ENCODE measurements around the gene HOXA13. TPM values are rescaled to one million over a fixed set of nuclear protein-coding genes. Genes with fewer than 3 reads are reported as not detected.

Gene HOXA13
- total and polyA plus RNA-seq, 2 experiments from 2014 or later = not detected

GRCh38 chr7:27151341-27151930, 48.5 kb downstream of the HOXA13 start:
- Histone ChIP-seq H3K4me1 (ENCODE audit: low read depth) (no peaks in the 10 kb centered on the region), H3K36me3 (no peaks in the 10 kb centered on the region), H3K27ac (no peak overlapping the region), H3K27me3 (peaks cover 100% of the 10 kb centered on the region), H3K4me3 (peak overlapping the region; percentile 10), H3K9me3 (ENCODE audit: low read depth) (no peaks in the 10 kb centered on the region)
- DNase-seq (ENCODE audit: low read depth in 1 of 2, low spot score in 1 of 2) = no peak
- no peak for TF ChIP-seq CTCF (IDR thresholded peaks at IDR 0.05; ENCODE audit: low read depth, low read length)

DNA sequence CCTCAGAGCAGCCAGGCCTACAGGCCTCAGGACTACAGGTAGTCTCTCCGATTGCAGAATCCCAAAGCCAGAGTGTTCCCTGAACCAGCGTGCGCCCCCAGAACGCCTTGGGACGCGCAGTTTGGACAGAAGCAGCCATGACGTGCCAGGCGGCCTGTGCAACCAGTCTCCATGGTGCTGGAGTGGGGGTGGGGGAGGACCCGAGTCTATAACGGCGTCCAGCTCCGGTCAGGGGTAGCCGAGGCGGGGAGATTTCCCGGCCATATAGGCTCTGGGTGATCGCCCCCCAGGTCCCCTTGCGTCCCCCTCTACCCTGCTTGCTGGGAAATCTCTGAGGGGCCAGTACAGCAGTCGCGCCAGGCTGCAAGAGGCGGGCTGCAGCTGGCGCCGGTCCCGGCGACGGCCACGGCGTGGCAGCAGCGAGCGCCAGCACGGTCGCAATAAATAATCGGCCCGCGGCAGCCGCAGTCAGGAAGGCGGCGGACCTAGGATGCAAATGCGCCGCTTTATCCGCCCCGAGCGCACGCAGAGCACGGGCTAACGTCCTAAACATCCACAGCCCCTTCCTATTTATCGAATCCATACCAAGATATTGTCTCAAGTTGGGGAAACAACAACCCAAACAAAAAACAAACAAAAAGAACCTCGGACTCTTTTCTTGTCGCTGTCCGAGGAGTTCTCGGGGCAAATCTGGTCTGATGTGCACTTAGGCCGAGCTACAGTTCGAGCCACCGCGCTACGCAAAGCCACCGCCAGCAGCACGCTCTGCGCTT, 49.1 kb downstream of the HOXA13 start:
- H3K9me3 ChIP-seq (ENCODE audit: low read depth) = no peaks in the 10 kb centered on the region
- H3K4me1 ChIP-seq (ENCODE audit: low read depth) = no peaks in the 10 kb centered on the region
- TF ChIP-seq CTCF (IDR thresholded peaks at IDR 0.05; ENCODE audit: low read depth, low read length) = peak; percentile 81
- peak overlapping the region; percentile 10 for H3K4me3 ChIP-seq
- DNase-seq (ENCODE audit: low read depth in 1 of 2, low spot score in 1 of 2) = peak; percentile 69 to 79
- no peak overlapping the region for H3K27ac ChIP-seq
- H3K36me3 ChIP-seq = no peaks in the 10 kb centered on the region
- peaks cover 100% of the 10 kb centered on the region for H3K27me3 ChIP-seq

DNA sequence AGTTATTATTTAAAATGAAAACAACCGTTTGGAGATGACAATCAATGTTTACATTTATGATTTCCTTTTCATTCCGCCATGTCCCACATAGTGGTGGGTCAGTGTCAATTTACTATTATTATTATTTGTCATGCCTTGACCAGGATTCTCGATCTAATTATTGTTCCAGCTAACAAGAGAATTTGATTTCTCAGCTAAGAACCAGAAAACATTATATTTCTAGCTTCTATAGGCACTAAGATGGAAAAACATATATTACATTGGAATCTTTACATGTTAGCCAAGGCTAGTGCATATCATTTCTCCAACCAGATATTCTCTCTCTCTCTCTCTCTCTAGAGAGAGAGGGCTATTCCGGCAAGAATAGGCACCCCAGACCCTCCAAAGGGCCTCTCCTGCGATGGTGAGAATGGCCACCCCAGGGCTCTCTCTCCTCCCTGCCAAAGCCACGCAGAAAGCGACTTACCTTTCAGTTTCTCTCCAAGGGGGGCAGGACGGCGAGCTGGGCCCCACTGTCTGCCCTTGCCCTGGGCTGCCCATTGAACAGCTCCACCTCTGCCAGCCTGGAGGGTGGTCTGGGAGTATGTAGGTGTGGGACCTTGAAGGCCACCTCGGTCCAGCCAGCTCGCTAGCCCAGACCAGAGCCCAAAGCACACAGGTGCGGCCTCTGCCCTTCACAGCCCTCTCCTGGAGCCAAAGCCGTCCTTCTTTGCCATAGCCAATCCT, 49.9 kb downstream of the HOXA13 start:
- no peak for TF ChIP-seq CTCF (IDR thresholded peaks at IDR 0.05; ENCODE audit: low read depth, low read length)
- Histone ChIP-seq H3K27ac (no peak overlapping the region), H3K9me3 (ENCODE audit: low read depth) (no peaks in the 10 kb centered on the region), H3K36me3 (no peaks in the 10 kb centered on the region), H3K4me1 (ENCODE audit: low read depth) (no peaks in the 10 kb centered on the region), H3K4me3 (no peak overlapping the region), H3K27me3 (peaks cover 100% of the 10 kb centered on the region)
- DNase-seq (ENCODE audit: low read depth in 1 of 2, low spot score in 1 of 2) = no peak

- Histone ChIP-seq H3K27me3 (peaks cover 100% of the 10 kb centered on the region), H3K27ac (no peak overlapping the region), H3K4me1 (ENCODE audit: low read depth) (no peaks in the 10 kb centered on the region), H3K9me3 (ENCODE audit: low read depth) (no peaks in the 10 kb centered on the region), H3K4me3 (no peak overlapping the region), H3K36me3 (no peaks in the 10 kb centered on the region)
- DNase-seq (ENCODE audit: low read depth in 1 of 2, low spot score in 1 of 2) = no peak
- no peak for TF ChIP-seq CTCF (IDR thresholded peaks at IDR 0.05; ENCODE audit: low read depth, low read length)
Measured at GRCh38 chr7:27148756-27149641, 50.9 kb downstream of the HOXA13 start.

Data from cardiac muscle cell (in vitro differentiated cells and primary cell).